ENCODE results near the gene CCDC122.

CCDC122 gene

DNA sequence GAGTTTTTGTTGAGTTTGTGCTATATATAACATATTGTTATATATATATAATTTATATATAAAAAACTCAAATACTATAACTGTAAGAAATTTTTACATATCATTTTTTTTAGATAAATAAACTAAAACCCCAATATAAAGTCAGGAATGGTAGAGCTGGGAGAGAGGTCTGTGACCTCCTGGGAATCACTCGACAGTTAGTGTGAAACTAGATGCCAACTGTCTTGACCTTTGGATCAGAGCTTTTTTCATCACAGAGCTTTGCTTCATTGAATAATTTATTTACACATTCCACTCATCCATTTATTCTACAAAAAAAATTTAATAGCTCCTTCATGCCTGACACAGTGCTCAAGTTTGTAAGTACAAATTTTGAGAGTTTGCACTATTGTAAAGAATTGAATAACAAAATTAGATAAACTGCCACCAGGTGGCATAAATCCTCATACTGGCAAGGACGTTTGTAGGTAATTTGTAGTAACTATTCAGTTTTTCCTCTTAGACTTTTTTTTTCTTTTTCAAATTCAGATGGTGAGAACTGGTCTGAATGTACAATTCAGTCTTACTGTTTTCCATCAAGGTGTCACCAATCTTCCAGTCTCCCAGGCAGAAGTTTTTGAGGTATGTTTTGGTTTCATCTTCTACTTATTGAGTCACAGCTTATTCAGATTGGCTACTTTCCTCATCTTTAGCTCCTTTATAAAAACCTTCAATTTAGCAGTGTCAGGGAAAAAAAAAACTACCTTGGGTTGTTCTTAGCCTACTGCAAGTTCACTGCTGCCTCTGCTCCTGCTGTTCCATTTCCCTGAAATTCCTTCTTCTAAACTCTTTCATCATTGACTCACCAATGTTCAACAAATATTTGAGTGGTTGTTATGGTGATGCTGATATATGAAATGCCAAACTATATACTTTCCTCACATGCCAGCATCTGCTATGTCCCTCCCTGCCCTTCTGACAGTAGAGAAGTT lies 28.9 kb upstream of the CCDC122 start:
- H3K4me3 ChIP-seq (ENCODE audit: extremely low read depth, insufficient read depth, low read length, poor library complexity, severe bottlenecking), result no peak overlapping the region
- WGBS, 2 experiments (ENCODE audit: insufficient coverage in 2 of 2), result no CpG with 5 or more reads among the region's 2 CpGs
- H3K36me3 ChIP-seq (ENCODE audit: control insufficient read depth, insufficient read depth, low read length), result no peaks in the 10 kb centered on the region
- no peaks in the 10 kb centered on the region for H3K4me1 ChIP-seq (ENCODE audit: control insufficient read depth, insufficient read depth, low read length, poor library complexity, severe bottlenecking)
- no peaks in the 10 kb centered on the region for H3K9me3 ChIP-seq (ENCODE audit: control insufficient read depth, low read length)
- no peak overlapping the region for H3K27ac ChIP-seq (ENCODE audit: low read depth, low read length, severe bottlenecking)

GRCh38 chr13:43905435-43906031 lies 26.0 kb upstream of the CCDC122 start:
- no peaks in the 10 kb centered on the region for H3K9me3 ChIP-seq (ENCODE audit: control insufficient read depth, low read length)
- WGBS, 2 experiments (ENCODE audit: insufficient coverage in 2 of 2), result no CpG with 5 or more reads among the region's 3 CpGs
- no peaks in the 10 kb centered on the region for H3K4me1 ChIP-seq (ENCODE audit: control insufficient read depth, insufficient read depth, low read length, poor library complexity, severe bottlenecking)
- no peak overlapping the region for H3K27ac ChIP-seq (ENCODE audit: low read depth, low read length, severe bottlenecking)
- no peak overlapping the region for H3K4me3 ChIP-seq (ENCODE audit: extremely low read depth, insufficient read depth, low read length, poor library complexity, severe bottlenecking)
- no peaks in the 10 kb centered on the region for H3K36me3 ChIP-seq (ENCODE audit: control insufficient read depth, insufficient read depth, low read length)

DNA sequence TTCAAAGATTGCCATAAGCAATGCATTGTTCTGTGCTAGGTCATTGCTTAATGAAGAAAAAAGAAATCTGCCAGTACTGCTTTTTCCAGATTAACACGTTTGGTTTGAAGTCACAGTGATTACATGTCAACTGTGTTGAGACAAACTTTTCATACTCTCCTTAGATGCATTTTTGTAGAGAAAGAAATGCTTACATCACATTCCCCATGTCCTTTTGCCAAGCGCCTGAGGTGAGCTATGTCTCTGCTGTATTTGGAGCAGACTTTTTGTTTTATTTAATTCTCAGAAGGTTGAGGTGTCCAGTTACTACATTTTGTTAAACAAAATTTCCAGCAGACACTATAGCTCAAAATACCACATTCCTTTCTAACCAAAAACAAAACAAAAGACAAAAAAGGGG lies 16.4 kb upstream of the CCDC122 start:
- no CpG with 5 or more reads among the region's 2 CpGs for WGBS, 2 experiments (ENCODE audit: insufficient coverage in 2 of 2)
- Histone ChIP-seq H3K4me1 (ENCODE audit: control insufficient read depth, insufficient read depth, low read length, poor library complexity, severe bottlenecking) (no peaks in the 10 kb centered on the region), H3K4me3 (ENCODE audit: extremely low read depth, insufficient read depth, low read length, poor library complexity, severe bottlenecking) (no peak overlapping the region), H3K9me3 (ENCODE audit: control insufficient read depth, low read length) (no peaks in the 10 kb centered on the region), H3K36me3 (ENCODE audit: control insufficient read depth, insufficient read depth, low read length) (no peaks in the 10 kb centered on the region), H3K27ac (ENCODE audit: low read depth, low read length, severe bottlenecking) (no peak overlapping the region)

DNA sequence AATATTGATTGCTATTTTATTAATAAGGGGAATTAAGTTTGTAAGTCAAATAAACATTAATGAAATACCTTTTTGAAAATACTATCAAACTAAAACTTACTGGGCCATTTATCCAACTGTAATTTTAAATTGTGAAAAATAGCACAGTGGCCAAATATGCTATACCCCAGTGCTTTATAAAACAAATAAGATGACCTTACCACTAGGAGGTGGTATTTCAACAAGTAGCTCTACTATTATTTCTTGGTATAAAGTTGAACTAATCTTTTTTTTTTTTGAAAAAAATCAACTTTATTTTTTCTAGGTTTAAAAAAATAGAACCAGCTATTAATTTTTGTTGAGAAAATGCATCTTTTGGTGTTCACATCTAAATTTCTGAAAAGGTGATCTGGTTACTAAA lies 14.9 kb upstream of the CCDC122 start:
- Histone ChIP-seq H3K4me1 (ENCODE audit: control insufficient read depth, insufficient read depth, low read length, poor library complexity, severe bottlenecking) (no peaks in the 10 kb centered on the region), H3K27ac (ENCODE audit: low read depth, low read length, severe bottlenecking) (no peak overlapping the region), H3K36me3 (ENCODE audit: control insufficient read depth, insufficient read depth, low read length) (no peaks in the 10 kb centered on the region), H3K4me3 (ENCODE audit: extremely low read depth, insufficient read depth, low read length, poor library complexity, severe bottlenecking) (no peak overlapping the region), H3K9me3 (ENCODE audit: control insufficient read depth, low read length) (no peaks in the 10 kb centered on the region)

- no peaks in the 10 kb centered on the region for H3K9me3 ChIP-seq (ENCODE audit: control insufficient read depth, low read length)
- peaks cover 3% of the 10 kb centered on the region for H3K4me1 ChIP-seq (ENCODE audit: control insufficient read depth, insufficient read depth, low read length, poor library complexity, severe bottlenecking)
- WGBS, 2 experiments (ENCODE audit: insufficient coverage in 2 of 2), result no CpG with 5 or more reads among the region's 1 CpG
- H3K27ac ChIP-seq (ENCODE audit: low read depth, low read length, severe bottlenecking), result no peak overlapping the region
- H3K4me3 ChIP-seq (ENCODE audit: extremely low read depth, insufficient read depth, low read length, poor library complexity, severe bottlenecking), result no peak overlapping the region
- no peaks in the 10 kb centered on the region for H3K36me3 ChIP-seq (ENCODE audit: control insufficient read depth, insufficient read depth, low read length)
These were observed 4.7 kb upstream of the CCDC122 start for GRCh38 chr13:43884222-43884621.

GRCh38 chr13:43883631-43884030 lies 4.1 kb upstream of the CCDC122 start:
- H3K4me3 ChIP-seq (ENCODE audit: extremely low read depth, insufficient read depth, low read length, poor library complexity, severe bottlenecking), result no peak overlapping the region
- H3K4me1 ChIP-seq (ENCODE audit: control insufficient read depth, insufficient read depth, low read length, poor library complexity, severe bottlenecking), result peaks cover 4% of the 10 kb centered on the region
- H3K9me3 ChIP-seq (ENCODE audit: control insufficient read depth, low read length), result no peaks in the 10 kb centered on the region
- 100% methylated on average over 1 of the region's 3 CpGs; no CpG with 5 or more reads in 1 of the 2 experiments for WGBS, 2 experiments (ENCODE audit: insufficient coverage in 2 of 2)
- no peak overlapping the region for H3K27ac ChIP-seq (ENCODE audit: low read depth, low read length, severe bottlenecking)
- no peaks in the 10 kb centered on the region for H3K36me3 ChIP-seq (ENCODE audit: control insufficient read depth, insufficient read depth, low read length)

GRCh38 chr13:43881580-43881979 lies 2.0 kb upstream of the CCDC122 start:
- Histone ChIP-seq H3K27ac (ENCODE audit: low read depth, low read length, severe bottlenecking) (no peak overlapping the region), H3K4me3 (ENCODE audit: extremely low read depth, insufficient read depth, low read length, poor library complexity, severe bottlenecking) (no peak overlapping the region), H3K36me3 (ENCODE audit: control insufficient read depth, insufficient read depth, low read length) (no peaks in the 10 kb centered on the region), H3K9me3 (ENCODE audit: control insufficient read depth, low read length) (no peaks in the 10 kb centered on the region), H3K4me1 (ENCODE audit: control insufficient read depth, insufficient read depth, low read length, poor library complexity, severe bottlenecking) (peaks cover 9% of the 10 kb centered on the region)

DNA sequence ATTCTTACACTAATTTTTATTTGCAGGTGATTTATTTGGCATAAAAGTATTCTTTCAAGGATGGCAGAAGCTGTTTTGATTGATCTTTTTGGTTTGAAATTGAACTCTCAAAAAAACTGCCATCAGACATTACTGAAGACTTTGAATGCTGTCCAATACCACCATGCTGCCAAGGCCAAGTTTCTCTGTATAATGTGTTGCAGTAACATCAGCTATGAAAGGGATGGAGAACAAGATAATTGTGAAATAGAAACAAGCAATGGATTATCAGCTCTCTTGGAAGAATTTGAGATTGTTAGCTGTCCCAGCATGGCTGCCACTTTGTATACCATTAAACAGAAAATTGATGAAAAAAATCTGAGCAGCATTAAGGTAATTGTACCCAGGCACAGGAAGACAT lies 1.4 kb upstream of the CCDC122 start:
- H3K4me1 ChIP-seq (ENCODE audit: control insufficient read depth, insufficient read depth, low read length, poor library complexity, severe bottlenecking), result peaks cover 9% of the 10 kb centered on the region
- no peak overlapping the region for H3K27ac ChIP-seq (ENCODE audit: low read depth, low read length, severe bottlenecking)
- H3K36me3 ChIP-seq (ENCODE audit: control insufficient read depth, insufficient read depth, low read length), result no peaks in the 10 kb centered on the region
- H3K4me3 ChIP-seq (ENCODE audit: extremely low read depth, insufficient read depth, low read length, poor library complexity, severe bottlenecking), result no peak overlapping the region
- no peaks in the 10 kb centered on the region for H3K9me3 ChIP-seq (ENCODE audit: control insufficient read depth, low read length)

- 37 to 44% methylated on average over 9 to 14 of the region's 15 CpGs for WGBS, 2 experiments (ENCODE audit: insufficient coverage in 2 of 2)
- Histone ChIP-seq H3K36me3 (ENCODE audit: control insufficient read depth, insufficient read depth, low read length) (no peaks in the 10 kb centered on the region), H3K9me3 (ENCODE audit: control insufficient read depth, low read length) (peaks cover 5% of the 10 kb centered on the region), H3K27ac (ENCODE audit: low read depth, low read length, severe bottlenecking) (no peak overlapping the region), H3K4me1 (ENCODE audit: control insufficient read depth, insufficient read depth, low read length, poor library complexity, severe bottlenecking) (peaks cover 9% of the 10 kb centered on the region), H3K4me3 (ENCODE audit: extremely low read depth, insufficient read depth, low read length, poor library complexity, severe bottlenecking) (peak overlapping the region; percentile 65)
These were observed 795 bp upstream of the CCDC122 start for GRCh38 chr13:43880214-43880855.

GRCh38 chr13:43879755-43880181 lies 228 bp upstream of the CCDC122 start, which contains the start of gene LACC1:
TSS of gene LACC1 (plus strand) at chr13:43879904. CDS start at chr13:43880986, 1,082 bp downstream.
- no peaks in the 10 kb centered on the region for H3K36me3 ChIP-seq (ENCODE audit: control insufficient read depth, insufficient read depth, low read length)
- H3K4me1 ChIP-seq (ENCODE audit: control insufficient read depth, insufficient read depth, low read length, poor library complexity, severe bottlenecking), result peaks cover 9% of the 10 kb centered on the region
- H3K27ac ChIP-seq (ENCODE audit: low read depth, low read length, severe bottlenecking), result peak within 1 kb of the TSS; percentile 87
- H3K9me3 ChIP-seq (ENCODE audit: control insufficient read depth, low read length), result peaks cover 5% of the 10 kb centered on the region
- peak within 1 kb of the TSS; percentile 65 for H3K4me3 ChIP-seq (ENCODE audit: extremely low read depth, insufficient read depth, low read length, poor library complexity, severe bottlenecking)
- 1 to 3% methylated on average over 19 to 33 of the region's 48 CpGs for WGBS, 2 experiments (ENCODE audit: insufficient coverage in 2 of 2)
